Measurements from ENCODE around the gene AP4S1. TPM values are rescaled to one million over a fixed set of nuclear protein-coding genes. Genes with fewer than 3 reads are reported as not detected.
"Not testable (repeated sequence)": the region's sequence is repeated elsewhere in the genome, so short reads cannot be mapped to it uniquely, and the experiment has no call there.

AP4S1 gene
- total RNA-seq, 1 donor from 2014 or later: 6.7 TPM

GRCh38 chr14:31042300-31042699, 16.9 kb downstream of the AP4S1 start:
- DNase-seq (ENCODE audit: low read depth): no peak

- DNase-seq (ENCODE audit: low read depth): not testable (repeated sequence)
Observed at GRCh38 chr14:31042893-31043292, 17.4 kb downstream of the AP4S1 start.

GRCh38 chr14:31043379-31043778, 17.9 kb downstream of the AP4S1 start:
- no peak for DNase-seq (ENCODE audit: low read depth)

DNA sequence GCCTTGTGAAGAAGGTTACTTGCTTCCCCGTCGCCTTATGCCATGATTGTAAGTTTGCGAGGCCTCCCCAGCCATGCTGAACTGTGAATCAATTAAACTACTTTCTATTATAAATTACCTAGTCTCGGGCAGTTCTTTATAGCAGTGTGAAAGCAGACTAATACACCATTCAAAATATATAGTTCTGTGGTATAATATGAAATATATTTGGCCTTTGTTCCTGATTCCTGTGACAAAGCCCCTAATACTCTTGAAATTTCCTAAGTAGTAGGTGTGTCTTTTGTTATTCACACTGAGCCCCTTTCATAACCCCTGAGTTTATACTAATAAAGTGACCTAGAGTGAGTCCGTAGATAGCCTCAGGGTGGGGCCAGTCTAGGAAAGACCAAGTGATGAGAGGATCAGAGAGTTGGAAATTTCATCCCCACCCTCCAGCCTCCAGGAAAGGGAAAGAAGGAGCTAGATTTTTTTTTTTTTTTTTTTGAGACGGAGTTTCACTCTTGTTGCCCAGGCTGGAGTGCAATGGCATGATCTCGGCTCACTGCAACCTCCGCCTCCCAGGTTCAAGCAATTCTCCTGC, 20.1 kb downstream of the AP4S1 start:
- no peak for DNase-seq (ENCODE audit: low read depth)

DNA sequence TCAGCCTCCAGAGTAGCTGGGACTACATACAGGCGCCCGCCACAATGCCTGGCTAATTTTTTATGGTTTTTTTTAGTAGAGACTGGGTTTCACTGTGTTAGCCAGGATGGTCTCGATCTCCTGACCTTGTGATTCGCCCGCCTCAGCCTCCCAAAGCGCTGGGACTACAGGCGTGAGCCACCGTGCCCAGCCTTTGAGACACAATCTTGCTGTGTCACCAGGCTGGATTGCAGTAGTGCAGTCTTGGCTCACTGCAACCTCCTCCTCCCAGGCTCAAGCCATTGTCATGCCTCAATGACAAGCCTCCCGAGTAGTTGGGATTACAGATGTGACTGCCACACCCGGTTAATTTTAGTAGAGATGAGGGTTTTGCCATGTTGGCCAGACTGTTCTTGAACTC, 22.1 kb downstream of the AP4S1 start:
- DNase-seq (ENCODE audit: low read depth): no peak

- DNase-seq (ENCODE audit: low read depth): no peak
Observed at GRCh38 chr14:31051023-31051422, 25.6 kb downstream of the AP4S1 start.

DNA sequence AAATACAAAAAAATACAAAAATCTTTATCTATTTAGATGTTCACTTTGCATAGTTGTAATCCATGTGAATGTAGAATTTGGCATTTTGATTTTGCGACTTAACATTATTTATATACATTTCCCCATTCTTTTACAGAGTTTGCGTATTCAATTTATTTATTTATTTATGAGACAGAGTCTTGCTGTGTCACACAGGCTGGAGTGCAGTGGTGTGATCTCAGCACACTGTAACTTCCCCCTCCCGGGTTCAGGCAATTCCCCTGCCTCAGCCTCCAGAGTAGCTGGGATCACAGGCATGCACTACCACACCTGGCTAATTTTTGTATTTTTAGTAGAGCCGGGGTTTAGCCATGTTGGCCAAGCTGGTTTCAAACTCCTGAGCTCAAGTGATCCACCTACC, 26.1 kb downstream of the AP4S1 start:
- DNase-seq (ENCODE audit: low read depth): no peak

GRCh38 chr14:31052905-31053586, 27.6 kb downstream of the AP4S1 start:
- DNase-seq (ENCODE audit: low read depth): peak; percentile 55

- no peak for DNase-seq (ENCODE audit: low read depth)
Observed at GRCh38 chr14:31057035-31057434, 31.6 kb downstream of the AP4S1 start.

DNA sequence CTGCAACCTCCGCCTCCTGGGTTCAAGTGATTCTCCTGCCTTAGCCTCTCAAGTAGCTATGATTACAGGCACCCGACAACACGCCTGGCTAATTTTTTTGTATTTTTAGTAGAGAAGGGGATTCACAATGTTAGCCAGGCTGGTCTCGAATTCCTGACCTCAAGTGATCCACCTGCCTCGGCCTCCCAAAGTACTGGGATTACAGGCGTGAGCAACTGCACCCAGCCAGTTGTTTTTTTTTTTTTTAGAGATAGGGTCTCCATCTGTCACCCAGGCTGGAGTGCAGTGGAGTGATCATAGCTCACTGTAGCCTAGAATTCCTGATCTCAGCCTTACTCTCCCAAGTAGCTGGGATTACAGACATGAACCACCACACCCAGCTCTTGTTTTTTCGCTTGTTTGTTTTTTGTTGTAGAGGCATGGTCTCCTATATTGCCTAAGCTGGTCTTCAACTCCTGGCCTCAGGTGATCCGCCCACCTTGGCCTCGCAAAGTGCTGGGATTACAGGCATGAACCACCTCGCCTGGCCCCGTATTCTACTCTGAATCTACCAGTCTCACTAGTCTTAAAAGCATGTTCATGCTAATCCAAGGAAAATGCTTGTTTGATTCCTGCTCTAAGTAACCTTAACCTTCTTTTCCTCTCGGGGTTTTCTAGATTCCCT, 32.4 kb downstream of the AP4S1 start:
- peak; percentile 65 for DNase-seq (ENCODE audit: low read depth)

DNA sequence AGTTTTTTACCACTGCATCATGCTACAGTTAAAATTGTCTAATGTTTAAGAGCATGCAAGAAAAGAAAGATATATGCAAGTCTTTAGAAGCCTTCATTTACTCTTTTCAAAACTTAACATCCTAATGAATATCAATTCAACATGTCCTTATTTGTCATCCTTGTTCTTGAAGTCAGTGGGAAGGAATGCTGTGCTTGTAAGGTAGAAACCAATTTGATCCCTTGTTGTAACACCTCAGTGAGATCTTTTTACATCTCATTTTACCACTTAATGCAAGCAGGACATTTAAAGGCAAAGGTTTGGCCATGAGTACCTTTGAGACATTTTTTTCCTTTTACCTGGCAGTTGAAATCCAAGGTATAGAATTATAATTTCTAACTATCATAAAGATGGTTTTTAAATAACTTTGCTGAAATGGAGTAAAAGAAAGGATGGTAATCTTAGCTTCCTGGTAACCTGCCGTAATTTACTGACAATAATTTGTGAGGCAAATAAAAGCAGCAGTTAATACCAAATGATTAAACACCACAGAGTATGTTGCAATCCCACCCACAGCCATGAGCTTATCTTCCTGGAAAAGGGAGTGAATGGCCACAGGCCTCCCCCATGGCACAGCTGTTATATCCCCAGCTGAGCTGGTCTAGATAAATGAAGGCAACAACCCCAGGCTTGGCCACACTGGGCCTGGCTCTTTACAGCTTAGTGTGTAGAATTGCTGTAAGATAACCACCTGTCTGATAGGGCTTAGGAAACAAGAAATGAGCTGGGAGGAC, 33.9 kb downstream of the AP4S1 start:
- peak; percentile 96 for DNase-seq (ENCODE audit: low read depth)

DNA sequence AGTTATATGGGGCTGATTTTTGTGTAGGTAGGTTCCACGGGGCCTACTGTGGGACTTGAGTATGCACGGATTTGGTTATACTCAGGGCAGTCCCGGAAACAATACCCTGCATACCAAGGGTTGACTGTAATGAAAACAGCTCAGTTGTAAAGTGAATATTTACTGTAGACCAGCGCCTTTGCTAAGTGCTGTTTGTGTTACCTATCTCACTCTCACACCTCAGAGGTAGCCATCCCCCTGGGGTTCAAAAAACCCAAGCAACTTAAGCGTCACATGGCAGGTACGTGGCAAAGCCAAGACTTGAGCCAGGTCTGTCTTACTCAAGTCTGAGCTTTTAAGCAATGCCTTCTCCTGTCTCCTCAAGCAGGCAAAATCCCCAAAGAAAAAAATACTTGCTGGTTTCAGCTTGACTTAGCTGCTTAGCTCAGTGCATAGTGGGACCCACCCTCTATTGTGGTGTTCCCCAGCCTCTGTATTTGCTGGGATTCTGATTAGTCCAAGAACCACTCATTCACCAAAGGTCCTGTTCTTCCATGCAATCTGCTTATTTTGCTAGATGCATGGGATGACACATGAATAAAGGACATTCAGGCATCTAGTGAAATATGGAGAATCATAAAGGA, 34.9 kb downstream of the AP4S1 start:
- DNase-seq (ENCODE audit: low read depth): peak; percentile 12

DNA sequence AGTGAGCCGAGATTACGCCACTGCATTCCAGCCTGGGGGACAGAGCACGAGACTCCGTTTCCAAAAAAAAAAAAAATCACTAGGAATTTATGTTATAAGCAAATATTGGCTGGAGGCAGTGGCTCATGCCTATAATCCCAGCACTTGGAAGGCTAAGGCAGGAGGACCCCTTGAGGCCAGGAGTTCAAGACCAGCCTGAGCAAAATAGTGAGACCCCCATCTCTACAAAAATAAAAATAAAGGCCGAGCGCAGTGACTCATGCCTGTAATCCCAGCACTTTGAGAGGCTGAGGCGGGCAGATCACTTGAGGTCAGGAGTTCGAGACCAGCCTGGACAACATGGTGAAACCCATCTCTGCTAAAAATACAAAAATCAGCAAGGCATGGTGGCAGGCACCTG, 37.5 kb downstream of the AP4S1 start:
- not testable (repeated sequence) for DNase-seq (ENCODE audit: low read depth)

DNA sequence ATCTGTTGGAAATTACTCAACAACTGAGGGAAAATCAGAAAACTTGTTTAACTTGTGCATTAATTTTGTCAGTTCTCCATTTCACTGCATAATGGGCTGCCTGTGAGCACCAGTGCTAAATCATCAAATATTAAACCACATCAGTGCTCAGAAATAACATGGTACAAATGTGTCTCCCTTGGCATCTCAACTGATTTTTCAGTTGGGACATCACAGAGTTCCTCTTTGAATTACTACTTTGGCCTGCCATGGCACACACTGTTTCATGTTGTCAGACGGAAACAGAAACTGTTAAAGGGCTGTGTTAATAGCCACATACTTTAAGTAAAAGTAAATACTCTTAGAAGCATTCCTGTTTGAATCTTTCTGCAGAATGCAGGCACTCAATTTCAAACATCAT, 42.8 kb downstream of the AP4S1 start:
- no peak for DNase-seq (ENCODE audit: low read depth)

DNA sequence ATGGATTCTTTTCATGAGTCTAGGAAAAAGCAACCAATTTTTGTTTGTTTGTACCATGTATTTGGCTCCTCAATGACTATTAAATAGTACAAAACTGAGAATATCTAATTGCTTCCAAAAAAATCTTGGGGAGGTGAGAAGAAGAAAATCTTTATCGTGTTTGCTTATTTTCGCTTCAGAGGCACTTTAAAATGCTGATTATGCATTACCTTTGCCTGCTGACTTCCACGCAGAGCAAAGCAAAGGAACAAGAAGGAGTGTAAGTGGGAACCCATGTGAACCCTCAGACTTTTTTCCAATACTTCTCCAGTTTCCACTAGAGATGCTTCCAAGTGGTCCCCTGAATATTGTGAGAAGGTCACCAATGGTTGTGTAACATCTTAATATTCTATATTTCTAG, 43.9 kb downstream of the AP4S1 start:
- no peak for DNase-seq (ENCODE audit: low read depth)

GRCh38 chr14:31070431-31070830, 45.0 kb downstream of the AP4S1 start:
- DNase-seq (ENCODE audit: low read depth): peak; percentile 97

- DNase-seq (ENCODE audit: low read depth): no peak
Observed at GRCh38 chr14:31071151-31071550, 45.7 kb downstream of the AP4S1 start.

DNA sequence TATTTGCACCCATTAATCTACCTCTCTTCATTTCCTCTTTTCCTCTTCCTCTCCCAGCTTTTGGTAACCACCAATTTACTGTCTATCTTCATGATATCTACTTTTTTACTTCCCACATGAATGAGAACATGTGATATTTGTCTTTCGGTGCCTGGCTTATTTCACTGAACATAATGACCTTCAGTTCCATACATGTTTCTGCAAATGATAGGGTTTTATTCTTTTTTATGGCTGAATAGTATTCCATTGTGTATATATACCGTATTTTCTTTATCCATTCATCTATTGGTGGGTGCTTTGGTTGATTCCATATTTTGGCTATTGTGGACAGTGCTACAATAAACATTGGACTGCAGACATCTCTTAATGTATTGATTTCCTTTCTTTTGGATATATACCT, 49.7 kb downstream of the AP4S1 start:
- no peak for DNase-seq (ENCODE audit: low read depth)

- no peak for DNase-seq (ENCODE audit: low read depth)
Observed at GRCh38 chr14:31078766-31079165, 53.3 kb downstream of the AP4S1 start.

DNA sequence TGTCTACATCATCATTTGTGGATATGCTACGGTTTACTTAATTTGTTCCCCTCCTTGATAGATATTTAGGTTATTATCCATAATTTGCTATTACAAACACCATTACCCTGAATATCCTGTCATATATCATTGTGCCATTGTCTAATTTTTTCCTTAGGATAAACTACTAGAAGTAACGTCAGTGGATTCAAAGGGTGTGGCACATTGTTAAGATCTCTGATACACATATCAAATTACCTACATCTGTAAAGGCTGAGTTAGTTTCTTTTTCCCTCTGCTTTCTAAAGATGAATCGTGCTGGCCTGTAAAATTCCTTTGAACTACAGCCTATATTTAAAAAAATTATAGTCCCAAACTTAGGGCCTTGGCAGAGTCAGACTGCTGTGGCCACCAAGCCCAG, 54.6 kb downstream of the AP4S1 start:
- peak; percentile 38 for DNase-seq (ENCODE audit: low read depth)

GRCh38 chr14:31080484-31080883, 55.0 kb downstream of the AP4S1 start:
- no peak for DNase-seq (ENCODE audit: low read depth)

- no peak for DNase-seq (ENCODE audit: low read depth)
Observed at GRCh38 chr14:31083781-31084180, 58.3 kb downstream of the AP4S1 start.

Data from myocyte (in vitro differentiated cells).